ENCODE measurements around the gene MYNN.

Gene MYNN

GRCh38 chr3:169769287-169770181 lies 3.7 kb upstream of the MYNN start, which contains the start of gene ACTRT3:
Gene ACTRT3, minus strand, starts transcription at chr3:169769561. Its CDS starts 41 bp downstream, at chr3:169769520.
- H3K27ac ChIP-seq (ENCODE audit: low read length): peak within 1 kb of the TSS; percentile 40

GRCh38 chr3:169771497-169772304 lies 1.5 kb upstream of the MYNN start:
- H3K36me3 ChIP-seq (replicated peaks; ENCODE audit: low read depth, low read length): peaks cover 16% of the 10 kb centered on the region
- peaks cover 32% of the 10 kb centered on the region for H3K79me2 ChIP-seq (ENCODE audit: low read length)
- TF ChIP-seq EZH2phosphoT487 (IDR thresholded peaks at IDR 0.05; ENCODE audit: low read depth): no peak
- H3K4me2 ChIP-seq (ENCODE audit: low read length): peak overlapping the region; percentile 97
- peak overlapping the region; percentile 89 for H3K4me3 ChIP-seq (ENCODE audit: low read length)
- H3K9me3 ChIP-seq (ENCODE audit: insufficient read depth, low read length): no peaks in the 10 kb centered on the region
- H3K27ac ChIP-seq (ENCODE audit: low read length): peak overlapping the region; percentile 91
- no peaks in the 10 kb centered on the region for H3K27me3 ChIP-seq (ENCODE audit: low read depth, low read length)
- H3K4me1 ChIP-seq (ENCODE audit: low read length): peaks cover 8% of the 10 kb centered on the region
- H4K20me1 ChIP-seq (ENCODE audit: insufficient read depth, low read length): 0 out of 2 replicates have a peak, but pooled peaks cover 3% of the 10 kb centered on the region
- peak overlapping the region; percentile 97 for H3K9ac ChIP-seq (ENCODE audit: low read length)
- H2AFZ ChIP-seq (ENCODE audit: low read depth, low read length): peak overlapping the region; percentile 97

More at GRCh38 chr3:169769287-169770181, 3.7 kb upstream of the MYNN start, which contains the start of gene ACTRT3:
- TF ChIP-seq EZH2phosphoT487 (IDR thresholded peaks at IDR 0.05; ENCODE audit: low read depth) (no peak), CTCF (IDR thresholded peaks at IDR 0.05; ENCODE audit: low read depth, low read length) (no peak)
- H3K4me1 ChIP-seq (ENCODE audit: low read length): peaks cover 10% of the 10 kb centered on the region
- peak within 1 kb of the TSS; percentile 79 for H3K4me2 ChIP-seq (ENCODE audit: low read length)
- H3K27me3 ChIP-seq (ENCODE audit: low read depth, low read length): no peaks in the 10 kb centered on the region
- no peaks in the 10 kb centered on the region for H3K36me3 ChIP-seq (replicated peaks; ENCODE audit: low read depth, low read length)
- peaks cover 13% of the 10 kb centered on the region for H3K79me2 ChIP-seq (ENCODE audit: low read length)
- H2AFZ ChIP-seq (ENCODE audit: low read depth, low read length): peak within 1 kb of the TSS; percentile 94
- H3K4me3 ChIP-seq (ENCODE audit: low read length): peak within 1 kb of the TSS; percentile 80
- peak within 1 kb of the TSS; percentile 65 for H3K9ac ChIP-seq (ENCODE audit: low read length)
- H3K9me3 ChIP-seq (ENCODE audit: insufficient read depth, low read length): no peaks in the 10 kb centered on the region
- 0 out of 2 replicates have a peak, but pooled peaks cover 3% of the 10 kb centered on the region for H4K20me1 ChIP-seq (ENCODE audit: insufficient read depth, low read length)

GRCh38 chr3:169772305-169772896 lies 795 bp upstream of the MYNN start:
- Histone ChIP-seq H2AFZ (ENCODE audit: low read depth, low read length) (peak overlapping the region; percentile 75), H3K27me3 (ENCODE audit: low read depth, low read length) (no peaks in the 10 kb centered on the region), H3K36me3 (replicated peaks; ENCODE audit: low read depth, low read length) (peaks cover 22% of the 10 kb centered on the region), H3K4me3 (ENCODE audit: low read length) (peak overlapping the region; percentile 89), H4K20me1 (ENCODE audit: insufficient read depth, low read length) (0 out of 2 replicates have a peak, but pooled peaks cover 3% of the 10 kb centered on the region), H3K9ac (ENCODE audit: low read length) (peak overlapping the region; percentile 97), H3K9me3 (ENCODE audit: insufficient read depth, low read length) (no peaks in the 10 kb centered on the region), H3K4me2 (ENCODE audit: low read length) (peak overlapping the region; percentile 97), H3K27ac (ENCODE audit: low read length) (peak overlapping the region; percentile 91), H3K4me1 (ENCODE audit: low read length) (peaks cover 8% of the 10 kb centered on the region), H3K79me2 (ENCODE audit: low read length) (peaks cover 36% of the 10 kb centered on the region)
- TF ChIP-seq CTCF (IDR thresholded peaks at IDR 0.05; ENCODE audit: low read depth, low read length) (no peak), EZH2phosphoT487 (IDR thresholded peaks at IDR 0.05; ENCODE audit: low read depth) (no peak)

GRCh38 chr3:169774186-169774585 lies 990 bp downstream of the MYNN start:
- H3K9ac ChIP-seq (ENCODE audit: low read length): peak overlapping the region; percentile 97

More at GRCh38 chr3:169774186-169774585, 990 bp downstream of the MYNN start:
- H2AFZ ChIP-seq (ENCODE audit: low read depth, low read length): no peak overlapping the region
- no peaks in the 10 kb centered on the region for H3K9me3 ChIP-seq (ENCODE audit: insufficient read depth, low read length)
- H4K20me1 ChIP-seq (ENCODE audit: insufficient read depth, low read length): 0 out of 2 replicates have a peak, but pooled peaks cover 3% of the 10 kb centered on the region
- peaks cover 8% of the 10 kb centered on the region for H3K4me1 ChIP-seq (ENCODE audit: low read length)
- peaks cover 39% of the 10 kb centered on the region for H3K36me3 ChIP-seq (replicated peaks; ENCODE audit: low read depth, low read length)
- H3K4me3 ChIP-seq (ENCODE audit: low read length): peak overlapping the region; percentile 89
- peaks cover 39% of the 10 kb centered on the region for H3K79me2 ChIP-seq (ENCODE audit: low read length)
- H3K4me2 ChIP-seq (ENCODE audit: low read length): peak overlapping the region; percentile 97
- no peaks in the 10 kb centered on the region for H3K27me3 ChIP-seq (ENCODE audit: low read depth, low read length)
- TF ChIP-seq EZH2phosphoT487 (IDR thresholded peaks at IDR 0.05; ENCODE audit: low read depth): no peak
- TF ChIP-seq CTCF (IDR thresholded peaks at IDR 0.05; ENCODE audit: low read depth, low read length): no peak
- 0 out of 2 replicates have a peak overlapping the region, but pooled peaks have one; percentile 91 for H3K27ac ChIP-seq (ENCODE audit: low read length)

Measured in OCI-LY3 (cell line).